HEK293T (cell line): ENCODE measurements around the gene METTL24.

Source experiments
- ARNT ChIP-seq: fragments of 450-650 bp; IDR thresholded peaks from 2 replicates; pipeline ENCODE4 v1.6.1; 2017; ENCODE audit warnings: mild to moderate bottlenecking
- BHLHE40 ChIP-seq: fragments of 450-650 bp; IDR thresholded peaks from 2 replicates; pipeline ENCODE4 v1.6.1; 2016; ENCODE audit warnings: mild to moderate bottlenecking, moderate library complexity, borderline replicate concordance
- ELF4 ChIP-seq: fragments of 450-650 bp; IDR thresholded peaks from 2 replicates; pipeline ENCODE4 v1.6.1; 2017; ENCODE audit warnings: antibody characterized with exemption
- FOXA1 ChIP-seq: fragments of 450-650 bp; IDR thresholded peaks from 2 replicates; pipeline ENCODE4 v1.6.1; 2016; ENCODE audit warnings: mild to moderate bottlenecking
- FOXM1 ChIP-seq: fragments of 450-650 bp; IDR thresholded peaks from 2 replicates; pipeline ENCODE4 v1.6.1; 2017; ENCODE audit warnings: mild to moderate bottlenecking, borderline replicate concordance
- HDGF ChIP-seq: fragments of 450-650 bp; IDR thresholded peaks from 2 replicates; pipeline ENCODE4 v1.6.1; 2017; ENCODE audit warnings: antibody characterized with exemption, borderline replicate concordance
- LEF1 ChIP-seq: fragments of 450-650 bp; IDR thresholded peaks from 2 replicates; pipeline ENCODE4 v1.6.1; 2017; ENCODE audit warnings: mild to moderate bottlenecking, borderline replicate concordance
- NFRKB ChIP-seq: fragments of 450-650 bp; IDR thresholded peaks from 2 replicates; pipeline ENCODE4 v1.6.1; 2016; ENCODE audit warnings: mild to moderate bottlenecking, moderate library complexity
- SP1 ChIP-seq: fragments of 450-650 bp; IDR thresholded peaks from 2 replicates; pipeline ENCODE4 v1.6.1; 2017
- SUZ12 ChIP-seq: fragments of 450-650 bp; IDR thresholded peaks from 2 replicates; pipeline ENCODE4 v1.6.1; 2016; ENCODE audit warnings: mild to moderate bottlenecking
- TARDBP ChIP-seq: fragments of 450-650 bp; IDR thresholded peaks from 2 replicates; pipeline ENCODE4 v1.6.1; 2016

GRCh38 chr6:110250838-110251237 is 107.3 kb downstream of the METTL24 start:
- TF ChIP-seq FOXM1 (no peak), HDGF (no peak), TARDBP (no peak), NFRKB (no peak), FOXA1 (no peak), ELF4 (no peak), SUZ12 (no peak), BHLHE40 (no peak), SP1 (no peak), ARNT (no peak), LEF1 (no peak)
